Mammary epithelial cell (primary cell): ENCODE data around the gene IGSF21.

Experiments used
- CTCF ChIP-seq, 2 donors: IDR thresholded peaks in 1 of 2; conservative IDR thresholded peaks in 1 of 2; 2 replicates each; pipeline ENCODE4 v1.5.1; 2011 to 2012; ENCODE audit warnings: inconsistent platforms in 2 of 2, low read length in 2 of 2, mild to moderate bottlenecking in 2 of 2, control low read depth in 1 of 2, low read depth in 1 of 2; ENCODE audit not compliant: insufficient read depth in 1 of 2; ENCODE audit errors: extremely low read depth in 1 of 2
- EZH2 ChIP-seq: IDR thresholded peaks from 2 replicates; pipeline ENCODE4 v1.6.1; 2012; ENCODE audit warnings: low read length, inconsistent platforms, borderline replicate concordance

GRCh38 chr1:18124977-18125376 is 17.4 kb downstream of the IGSF21 start:
- TF ChIP-seq CTCF (conservative IDR thresholded peaks at IDR 0.05 in 1 of 2, IDR thresholded peaks at IDR 0.05 in 1 of 2; ENCODE audit: extremely low read depth in 1 of 2, insufficient read depth in 1 of 2, low read depth in 1 of 2, low read length in 2 of 2): no peak
- TF ChIP-seq EZH2: no peak
